ELF-1 (cell line): ENCODE measurements around the gene FLCN.

ENCODE experiments used
- DNase-seq: peaks from one replicate; pipeline ENCODE4 v3.0.0-alpha.2; 2016; ENCODE audit warnings: low read depth, low spot score

The FLCN gene

GRCh38 chr17:17166446-17166845 is 70.5 kb downstream of the FLCN start:
- no peak for DNase-seq

DNA sequence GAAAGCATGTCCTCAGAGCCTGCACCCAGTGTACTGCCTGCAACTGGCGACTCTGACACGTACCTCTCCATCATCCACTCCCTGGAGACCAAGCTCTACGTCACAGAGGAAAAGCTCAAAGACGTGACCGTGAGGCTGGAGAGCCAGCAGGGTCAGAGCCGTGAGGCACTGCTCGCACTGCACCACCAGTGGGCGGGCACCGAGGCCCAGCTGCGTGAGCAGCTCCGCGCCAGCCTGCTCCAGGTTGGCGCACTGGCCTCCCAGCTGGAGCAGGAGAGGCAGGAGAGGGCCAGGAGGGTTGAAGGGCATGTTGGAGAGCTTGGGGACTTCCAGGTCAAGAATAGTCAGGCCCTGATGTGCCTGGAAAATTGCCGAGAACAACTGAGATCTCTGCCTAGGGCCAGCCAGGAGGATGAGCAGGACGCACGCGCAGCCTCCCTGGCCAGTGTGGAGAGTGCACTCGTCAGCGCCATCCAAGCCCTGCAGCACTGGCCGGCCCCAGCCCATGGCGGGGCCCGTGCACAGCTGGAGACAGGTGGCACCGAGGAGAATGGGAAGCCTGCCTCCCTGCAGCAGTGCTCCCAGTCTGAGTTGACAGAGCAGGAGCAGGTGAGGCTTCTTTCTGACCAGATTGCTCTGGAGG is 71.2 kb downstream of the FLCN start:
- no peak for DNase-seq

GRCh38 chr17:17164676-17165075 is 72.3 kb downstream of the FLCN start:
- no peak for DNase-seq

- DNase-seq, result no peak
Measured at GRCh38 chr17:17164156-17164555, 72.8 kb downstream of the FLCN start.
